ENCODE data around the gene SCYGR4.
"Not testable (repeated sequence)": the region's sequence is repeated elsewhere in the genome, so short reads cannot be mapped to it uniquely, and the experiment has no call there.

The SCYGR4 gene

GRCh38 chr2:227614740-227615139 lies 2.6 kb upstream of the SCYGR4 start, which contains the start of gene SCYGR3:
Gene SCYGR3 (minus strand): TSS chr2:227614840. CDS start chr2:227614840, 0 bp downstream.
- no peak for DNase-seq

- DNase-seq, result no peak
Measured at GRCh38 chr2:227615181-227615580, 2.1 kb upstream of the SCYGR4 start.

- DNase-seq, result no peak
Measured at GRCh38 chr2:227615906-227616305, 1.4 kb upstream of the SCYGR4 start.

GRCh38 chr2:227616631-227617030 lies 667 bp upstream of the SCYGR4 start:
- no peak for DNase-seq

GRCh38 chr2:227623226-227623625 lies 5.9 kb downstream of the SCYGR4 start:
- no peak for DNase-seq

- no peak for DNase-seq
Measured at GRCh38 chr2:227625420-227625819, 8.1 kb downstream of the SCYGR4 start.

GRCh38 chr2:227626580-227627151 lies 9.4 kb downstream of the SCYGR4 start:
- no peak for DNase-seq

GRCh38 chr2:227627769-227628168 lies 10.5 kb downstream of the SCYGR4 start:
- DNase-seq, result no peak

GRCh38 chr2:227629435-227629834 lies 12.1 kb downstream of the SCYGR4 start:
- DNase-seq, result no peak

- DNase-seq, result no peak
Measured at GRCh38 chr2:227630322-227630721, 13.0 kb downstream of the SCYGR4 start.

- DNase-seq, result no peak
Measured at GRCh38 chr2:227632827-227633226, 15.5 kb downstream of the SCYGR4 start.

GRCh38 chr2:227634201-227634600 lies 16.9 kb downstream of the SCYGR4 start:
- no peak for DNase-seq

- no peak for DNase-seq
Measured at GRCh38 chr2:227642656-227643055, 25.4 kb downstream of the SCYGR4 start.

GRCh38 chr2:227643990-227644551 lies 26.8 kb downstream of the SCYGR4 start:
- no peak for DNase-seq

GRCh38 chr2:227653419-227653818 lies 36.1 kb downstream of the SCYGR4 start:
- DNase-seq, result no peak

- no peak for DNase-seq
Measured at GRCh38 chr2:227654426-227654825, 37.1 kb downstream of the SCYGR4 start.

GRCh38 chr2:227655454-227655853 lies 38.2 kb downstream of the SCYGR4 start:
- DNase-seq, result no peak

- no peak for DNase-seq
Measured at GRCh38 chr2:227657199-227657845, 40.0 kb downstream of the SCYGR4 start.

GRCh38 chr2:227661025-227661649 lies 43.8 kb downstream of the SCYGR4 start:
- DNase-seq, result no peak

- no peak for DNase-seq
Measured at GRCh38 chr2:227661827-227662226, 44.5 kb downstream of the SCYGR4 start.

- no peak for DNase-seq
Measured at GRCh38 chr2:227665189-227665940, 48.1 kb downstream of the SCYGR4 start.

GRCh38 chr2:227666631-227667170 lies 49.4 kb downstream of the SCYGR4 start, which contains the start of gene SCYGR5:
Gene SCYGR5 (plus strand): TSS chr2:227666804. CDS start chr2:227666804, 0 bp downstream.
- not testable (repeated sequence) for DNase-seq
